Mesothelial cell of epicardium (in vitro differentiated cells): ENCODE results near the gene IFT27. TPM values are rescaled to one million over a fixed set of nuclear protein-coding genes. Genes with fewer than 3 reads are reported as not detected.

ENCODE experiments used
- DNase-seq, 2 experiments: peaks; one replicate each; pipeline ENCODE4 v3.0.0; 2021; ENCODE audit warnings: low spot score in 2 of 2; ENCODE audit not compliant: unreplicated experiment in 2 of 2
- H3K27ac Mint-ChIP-seq: 2 replicates; pipeline ENCODE4 v1.8.0; 2021; ENCODE audit warnings: mixed read lengths
- H3K27me3 Mint-ChIP-seq: 2 replicates; pipeline ENCODE4 v1.8.0; 2021; ENCODE audit warnings: low read depth, mixed read lengths
- H3K36me3 Mint-ChIP-seq: 2 replicates; pipeline ENCODE4 v1.8.0; 2021; ENCODE audit warnings: mixed read lengths
- H3K4me1 Mint-ChIP-seq: 2 replicates; pipeline ENCODE4 v1.8.0; 2021; ENCODE audit warnings: mixed read lengths
- H3K4me3 Mint-ChIP-seq: 2 replicates; pipeline ENCODE4 v1.8.0; 2021; ENCODE audit warnings: mild to moderate bottlenecking, moderate library complexity, mixed read lengths
- H3K9me3 Mint-ChIP-seq: 2 replicates; pipeline ENCODE4 v1.8.0; 2021; ENCODE audit warnings: mixed read lengths
- CTCF ChIP-seq: fragments of 200-600 bp; sonication (generic); IDR thresholded peaks from one replicate; pipeline ENCODE4 v1.5.0; 2021; ENCODE audit warnings: antibody characterized with exemption; ENCODE audit not compliant: unreplicated experiment
- total RNA-seq: library from RNA; stranded (reverse); gene quantifications from 3 replicates; pipeline ENCODE4 v1.2.1, GENCODE V29; 2021

Gene IFT27
- total RNA-seq, 1 donor from 2014 or later = 58.6 TPM

DNA sequence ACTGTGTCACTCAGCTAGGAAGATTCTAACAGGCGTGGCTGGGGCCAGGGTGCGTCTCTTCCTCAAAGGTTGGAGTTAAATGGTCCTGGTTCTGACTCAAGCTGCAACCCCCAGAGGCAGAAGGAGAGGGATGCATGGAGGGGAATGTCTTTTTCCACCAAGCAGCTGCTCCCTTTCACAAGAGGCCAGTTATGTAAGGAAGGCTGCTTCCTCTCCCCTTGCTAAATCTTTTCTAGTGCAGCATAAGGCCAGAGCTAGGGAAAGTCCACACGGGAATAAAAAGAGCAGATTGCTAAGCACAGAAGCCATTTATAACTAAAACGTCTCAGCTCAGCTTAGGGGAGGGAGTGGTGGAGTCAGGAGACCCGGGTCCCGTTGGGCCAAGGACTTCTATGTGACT is 30.9 kb upstream of the IFT27 start:
- H3K4me1 Mint-ChIP-seq = no peaks in the 10 kb centered on the region
- H3K27me3 Mint-ChIP-seq = peaks cover 48% of the 10 kb centered on the region
- no peak for TF ChIP-seq CTCF

GRCh38 chr22:36803358-36803757 is 27.4 kb upstream of the IFT27 start:
- Mint-ChIP-seq H3K9me3 (no peaks in the 10 kb centered on the region), H3K4me1 (no peaks in the 10 kb centered on the region), H3K27me3 (peaks cover 54% of the 10 kb centered on the region), H3K36me3 (no peaks in the 10 kb centered on the region), H3K27ac (no peak overlapping the region), H3K4me3 (no peak overlapping the region)
- no peak for TF ChIP-seq CTCF
- DNase-seq = no peak

More for the DNA sequence above, 30.9 kb upstream of the IFT27 start:
- Mint-ChIP-seq H3K27ac (no peak overlapping the region), H3K9me3 (no peaks in the 10 kb centered on the region), H3K4me3 (no peak overlapping the region), H3K36me3 (no peaks in the 10 kb centered on the region)
- DNase-seq = no peak

- no peak for DNase-seq
- Mint-ChIP-seq H3K9me3 (no peaks in the 10 kb centered on the region), H3K4me1 (no peaks in the 10 kb centered on the region), H3K36me3 (no peaks in the 10 kb centered on the region), H3K27me3 (peaks cover 43% of the 10 kb centered on the region), H3K27ac (no peak overlapping the region), H3K4me3 (no peak overlapping the region)
- no peak for TF ChIP-seq CTCF
Measured at GRCh38 chr22:36798674-36799066, 22.8 kb upstream of the IFT27 start.

- Mint-ChIP-seq H3K27ac (no peak overlapping the region), H3K36me3 (no peaks in the 10 kb centered on the region), H3K4me1 (no peaks in the 10 kb centered on the region), H3K4me3 (no peak overlapping the region), H3K27me3 (peaks cover 38% of the 10 kb centered on the region), H3K9me3 (no peaks in the 10 kb centered on the region)
- TF ChIP-seq CTCF = no peak
- DNase-seq = no peak
Measured at GRCh38 chr22:36797911-36798673, 22.2 kb upstream of the IFT27 start.

DNA sequence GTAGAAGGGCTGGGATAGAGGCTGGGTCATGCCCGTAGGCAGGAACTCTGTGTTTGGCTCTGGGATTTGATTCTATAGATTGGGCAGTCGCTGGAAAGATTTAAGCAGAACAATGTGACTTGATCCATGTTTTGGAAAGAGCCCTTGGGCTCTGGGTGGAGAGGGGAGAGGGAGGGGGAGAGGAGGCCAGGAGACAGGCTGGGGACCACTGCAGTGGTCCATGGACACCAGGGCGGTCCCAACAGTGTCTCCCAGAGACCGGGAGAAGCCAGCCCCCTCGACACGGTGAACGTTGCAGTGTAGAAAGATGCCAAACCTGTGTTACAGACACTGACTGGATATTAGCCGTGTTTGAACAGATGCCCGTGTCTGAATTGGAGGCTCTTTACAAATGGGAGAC is 21.5 kb upstream of the IFT27 start:
- DNase-seq = no peak
- no peak overlapping the region for H3K27ac Mint-ChIP-seq
- no peak overlapping the region for H3K4me3 Mint-ChIP-seq
- no peak for TF ChIP-seq CTCF
- no peaks in the 10 kb centered on the region for H3K9me3 Mint-ChIP-seq
- H3K4me1 Mint-ChIP-seq = no peaks in the 10 kb centered on the region
- H3K36me3 Mint-ChIP-seq = no peaks in the 10 kb centered on the region
- peaks cover 33% of the 10 kb centered on the region for H3K27me3 Mint-ChIP-seq
